KMS-11 (cell line): ENCODE measurements around the gene TPRA1.
"Not testable (repeated sequence)": the region's sequence is repeated elsewhere in the genome, so short reads cannot be mapped to it uniquely, and the experiment has no call there.

ENCODE experiments used
- H2AFZ ChIP-seq: fragments of 200-600 bp; sonication (generic); 2 replicates; pipeline ENCODE4 v1.6.1; 2016; ENCODE audit warnings: antibody characterized with exemption, mixed run types, low read depth
- H3K27ac ChIP-seq: fragments of 200-600 bp; sonication (generic); 2 replicates; pipeline ENCODE4 v1.6.1; 2016; ENCODE audit warnings: mild to moderate bottlenecking, mixed run types
- H3K27me3 ChIP-seq: fragments of 200-600 bp; sonication (generic); 2 replicates; pipeline ENCODE4 v1.6.1; 2017; ENCODE audit warnings: mild to moderate bottlenecking, low read depth, mixed run types, moderate library complexity; ENCODE audit not compliant: insufficient read depth
- H3K36me3 ChIP-seq: fragments of 200-600 bp; sonication (generic); 2 replicates; pipeline ENCODE4 v1.6.1; 2017; ENCODE audit warnings: mild to moderate bottlenecking, mixed run types; ENCODE audit not compliant: insufficient read depth
- H3K4me1 ChIP-seq: fragments of 200-600 bp; sonication (generic); 2 replicates; pipeline ENCODE4 v1.6.1; 2016; ENCODE audit warnings: mild to moderate bottlenecking, low read depth, mixed run types; ENCODE audit not compliant: poor library complexity, severe bottlenecking
- H3K4me2 ChIP-seq: fragments of 200-600 bp; sonication (generic); 2 replicates; pipeline ENCODE4 v1.7.0; 2016; ENCODE audit warnings: mild to moderate bottlenecking, mixed run types
- H3K4me3 ChIP-seq: fragments of 200-600 bp; sonication (generic); IDR thresholded peaks from 2 replicates; pipeline ENCODE4 v1.6.1; 2017; ENCODE audit warnings: low read depth, low read length, mixed read lengths; ENCODE audit not compliant: insufficient read depth
- H3K79me2 ChIP-seq: fragments of 200-600 bp; sonication (generic); 2 replicates; pipeline ENCODE4 v1.6.1; 2016; ENCODE audit warnings: low read depth, mixed run types; ENCODE audit not compliant: insufficient read depth
- H3K9ac ChIP-seq: fragments of 200-600 bp; sonication (generic); 2 replicates; pipeline ENCODE4 v1.6.1; 2016; ENCODE audit warnings: mild to moderate bottlenecking, mixed run types
- H4K20me1 ChIP-seq: fragments of 200-600 bp; sonication (generic); 2 replicates; pipeline ENCODE4 v1.6.1; 2016; ENCODE audit warnings: mild to moderate bottlenecking, mixed run types; ENCODE audit not compliant: insufficient read depth
- CTCF ChIP-seq: fragments of 200-600 bp; sonication (generic); conservative IDR thresholded peaks from 2 replicates; pipeline ENCODE4 v1.6.1; 2017; ENCODE audit warnings: low read depth, mild to moderate bottlenecking, antibody characterized with exemption, low read length, moderate library complexity, mixed read lengths

Gene TPRA1

GRCh38 chr3:127608362-127608718 lies 17.8 kb upstream of the TPRA1 start:
- Histone ChIP-seq H3K27me3 (no peaks in the 10 kb centered on the region), H3K4me3 (no peak overlapping the region), H3K79me2 (peaks cover 13% of the 10 kb centered on the region; the same call in 1 of the 2 replicates), H3K9ac (no peak overlapping the region), H3K36me3 (peaks cover 12% of the 10 kb centered on the region; the same call in 1 of the 2 replicates), H3K27ac (no peak overlapping the region), H2AFZ (no peak overlapping the region), H4K20me1 (no peaks in the 10 kb centered on the region), H3K4me1 (no peaks in the 10 kb centered on the region), H3K4me2 (no peak overlapping the region)
- no peak for TF ChIP-seq CTCF

DNA sequence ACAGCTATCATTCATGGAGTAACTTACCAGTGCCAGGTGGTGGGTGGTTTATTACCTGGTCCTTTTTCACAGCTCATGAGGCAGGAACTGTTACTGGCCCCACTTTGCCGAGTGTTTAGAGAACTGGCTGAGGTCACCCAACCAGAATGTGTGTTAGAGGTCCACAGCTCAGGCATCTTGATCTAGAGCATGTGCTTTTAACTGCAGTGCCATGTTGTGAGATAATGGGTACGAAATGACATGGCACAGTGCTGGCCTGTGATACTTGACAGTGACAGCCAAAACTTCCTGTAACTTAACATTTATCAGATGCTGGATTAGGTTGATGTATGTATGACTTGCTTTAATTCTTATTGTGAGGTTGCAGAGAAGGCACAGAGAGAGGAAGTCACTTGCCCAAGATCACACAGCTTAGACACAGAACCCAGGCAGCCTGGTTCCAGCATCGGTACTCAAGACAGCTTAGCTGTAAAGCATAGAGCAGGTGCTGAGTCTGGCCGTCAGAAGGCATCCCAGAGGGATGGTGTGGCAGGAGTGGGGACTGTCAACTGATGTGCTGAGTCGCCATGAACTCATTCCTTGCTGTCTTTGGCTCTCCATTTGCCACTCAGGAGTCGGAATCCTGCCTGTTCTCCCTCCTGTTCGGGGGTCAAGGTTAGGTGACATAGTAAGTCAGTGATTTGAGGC lies 17.3 kb upstream of the TPRA1 start:
- Histone ChIP-seq H3K4me1 (no peaks in the 10 kb centered on the region), H3K9ac (no peak overlapping the region), H3K27me3 (no peaks in the 10 kb centered on the region), H3K4me2 (no peak overlapping the region), H3K36me3 (peaks cover 12% of the 10 kb centered on the region; the same call in 1 of the 2 replicates), H3K79me2 (peaks cover 14% of the 10 kb centered on the region; the same call in 1 of the 2 replicates), H2AFZ (no peak overlapping the region), H3K4me3 (no peak overlapping the region), H4K20me1 (no peaks in the 10 kb centered on the region), H3K27ac (no peak overlapping the region)
- TF ChIP-seq CTCF = no peak

GRCh38 chr3:127606981-127607595 lies 16.6 kb upstream of the TPRA1 start:
- Histone ChIP-seq H4K20me1 (no peaks in the 10 kb centered on the region), H3K4me3 (no peak overlapping the region), H3K4me1 (no peaks in the 10 kb centered on the region), H3K27me3 (no peaks in the 10 kb centered on the region), H2AFZ (no peak overlapping the region), H3K36me3 (peaks cover 12% of the 10 kb centered on the region; the same call in 1 of the 2 replicates), H3K9ac (no peak overlapping the region), H3K79me2 (peaks cover 20% of the 10 kb centered on the region), H3K4me2 (no peak overlapping the region), H3K27ac (no peak overlapping the region)
- TF ChIP-seq CTCF = no peak

DNA sequence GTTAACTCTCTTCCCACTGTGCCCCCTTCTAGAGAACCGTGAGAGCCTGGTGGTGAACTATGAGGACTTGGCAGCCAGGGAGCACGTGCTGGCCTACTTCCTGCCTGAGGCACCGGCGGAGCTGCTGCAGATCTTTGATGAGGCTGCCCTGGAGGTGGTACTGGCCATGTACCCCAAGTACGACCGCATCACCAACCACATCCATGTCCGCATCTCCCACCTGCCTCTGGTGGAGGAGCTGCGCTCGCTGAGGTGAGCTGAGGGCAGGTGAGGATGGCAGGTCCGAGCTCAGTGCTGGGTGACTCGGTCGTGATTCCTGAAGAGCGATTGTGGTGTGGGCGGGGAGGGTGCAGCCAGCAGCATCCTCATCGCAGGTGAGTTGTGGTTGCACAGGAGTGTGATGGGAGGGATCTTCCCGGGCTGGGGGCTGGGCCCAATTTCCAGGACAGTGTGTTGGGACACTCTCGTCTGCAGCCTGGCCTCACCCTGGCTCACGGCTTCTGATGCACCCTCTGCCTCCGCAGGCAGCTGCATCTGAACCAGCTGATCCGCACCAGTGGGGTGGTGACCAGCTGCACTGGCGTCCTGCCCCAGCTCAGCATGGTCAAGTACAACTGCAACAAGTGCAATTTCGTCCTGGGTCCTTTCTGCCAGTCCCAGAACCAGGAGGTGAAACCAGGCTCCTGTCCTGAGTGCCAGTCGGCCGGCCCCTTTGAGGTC lies 15.7 kb upstream of the TPRA1 start:
- H3K9ac ChIP-seq = no peak overlapping the region
- no peak overlapping the region for H3K4me2 ChIP-seq
- no peaks in the 10 kb centered on the region for H3K27me3 ChIP-seq
- H3K27ac ChIP-seq = no peak overlapping the region
- H3K4me3 ChIP-seq = no peak overlapping the region
- peaks cover 14% of the 10 kb centered on the region; the same call in 1 of the 2 replicates for H3K36me3 ChIP-seq
- no peak for TF ChIP-seq CTCF
- H3K79me2 ChIP-seq = peaks cover 29% of the 10 kb centered on the region
- no peak overlapping the region for H2AFZ ChIP-seq
- no peaks in the 10 kb centered on the region for H4K20me1 ChIP-seq
- H3K4me1 ChIP-seq = peaks cover 6% of the 10 kb centered on the region

DNA sequence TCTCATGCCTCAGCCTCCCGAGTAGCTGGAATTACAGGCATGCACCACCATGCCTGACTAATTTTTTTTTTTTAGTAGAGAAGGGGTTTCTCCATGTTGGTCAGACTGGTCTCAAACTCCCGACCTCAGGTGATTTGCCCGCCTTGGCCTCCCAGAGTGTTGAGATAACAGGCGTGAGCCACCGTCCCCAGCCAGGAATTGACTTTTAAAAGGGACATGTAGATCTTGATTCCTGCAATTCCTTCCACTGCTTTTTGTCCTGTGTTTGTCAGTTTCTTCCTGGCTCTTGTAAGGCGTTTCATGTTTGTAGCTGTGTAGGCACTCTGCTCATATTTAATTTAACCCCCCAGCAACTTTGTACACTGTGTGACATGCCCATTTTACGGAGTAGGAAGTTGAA lies 15.0 kb upstream of the TPRA1 start:
- H4K20me1 ChIP-seq = not testable (repeated sequence)
- peaks cover 17% of the 10 kb centered on the region; the same call in 1 of the 2 replicates for H3K36me3 ChIP-seq

More for the DNA sequence above, 15.0 kb upstream of the TPRA1 start:
- not testable (repeated sequence) for H2AFZ ChIP-seq, H3K27ac ChIP-seq, H3K9ac ChIP-seq, H3K4me3 ChIP-seq, H3K4me2 ChIP-seq, H3K27me3 ChIP-seq
- peaks cover 36% of the 10 kb centered on the region for H3K79me2 ChIP-seq
- H3K4me1 ChIP-seq = peaks cover 13% of the 10 kb centered on the region
